Prostate gland (tissue), 2 donors: Measurements from ENCODE around the gene ADAMTSL2. TPM values are rescaled to one million over a fixed set of nuclear protein-coding genes. Genes with fewer than 3 reads are reported as not detected.
A peak's percentile ranks its signal among the peaks of the same experiment; 100 is the strongest.

Source experiments
- DNase-seq: peaks from one replicate; pipeline ENCODE4 v3.0.0-alpha.2; 2019; ENCODE audit warnings: low spot score
- H3K27ac ChIP-seq, 2 donors: fragments of 200-600 bp; sonication (generic); 2 replicates each; pipeline ENCODE4 v1.5.1; 2017 to 2019
- H3K27me3 ChIP-seq: fragments of 200-600 bp; sonication (generic); replicated peaks from 2 replicates; pipeline ENCODE4 v1.5.1; 2019; ENCODE audit not compliant: insufficient read depth
- H3K36me3 ChIP-seq, 2 donors: fragments of 200-600 bp; sonication (generic); 1 replicate in 1 of 2; 2 replicates in 1 of 2; pipeline versions ENCODE4 v1.5.1 to v1.8.1; 2017 to 2019
- H3K4me1 ChIP-seq: fragments of 200-600 bp; sonication (generic); replicated peaks from 2 replicates; pipeline ENCODE4 v1.5.1; 2019
- H3K4me3 ChIP-seq, 2 donors: fragments of 200-600 bp; sonication (generic); 2 replicates each; pipeline ENCODE4 v1.5.1; 2017 to 2019
- H3K9me3 ChIP-seq: fragments of 200-600 bp; sonication (generic); 2 replicates; pipeline ENCODE4 v1.5.1; 2017
- POLR2A ChIP-seq: fragments of 450-650 bp; IDR thresholded peaks from one replicate; pipeline ENCODE4 v1.6.1; 2016; ENCODE audit warnings: antibody characterized with exemption, mild to moderate bottlenecking
- POLR2AphosphoS5 ChIP-seq: sonication (generic); formaldehyde crosslinking; IDR thresholded peaks from one replicate; pipeline ENCODE4 v1.6.1; 2017; ENCODE audit warnings: antibody characterized with exemption
- WGBS: methylation state at CpG from one replicate; pipeline ENCODE4 v1.1.5; 2018; 5-methylcytosine and 5-hydroxymethylcytosine counted together
- intact Hi-C: fragments of 100-400 bp; cut with DNase I; formaldehyde crosslinking; loops from one replicate; pipeline ENCODE4 v1.14.2; 2022
- total RNA-seq, 2 donors: library from RNA; depleted of rRNA; stranded (reverse); fragments of >200 nt; gene quantifications; one replicate each; pipeline ENCODE4 v1.1.0, GENCODE V29; 2016
- TF ChIP-seq, protein P1 (sequence below), 4 experiments: fragments of 200-600 bp in 2 of 4; fragments of 450-650 bp in 2 of 4; sonication (generic) in 2 of 4; IDR thresholded peaks; 1 replicate in 3 of 4; 2 replicates in 1 of 4; pipeline ENCODE4 v1.5.1; 2016 to 2019; ENCODE audit warnings: antibody characterized with exemption in 4 of 4, mild to moderate bottlenecking in 2 of 4, moderate library complexity in 2 of 4

The ADAMTSL2 gene
- total RNA-seq, 2 donors from 2014 or later, result 1.6 to 11.6 TPM

DNA sequence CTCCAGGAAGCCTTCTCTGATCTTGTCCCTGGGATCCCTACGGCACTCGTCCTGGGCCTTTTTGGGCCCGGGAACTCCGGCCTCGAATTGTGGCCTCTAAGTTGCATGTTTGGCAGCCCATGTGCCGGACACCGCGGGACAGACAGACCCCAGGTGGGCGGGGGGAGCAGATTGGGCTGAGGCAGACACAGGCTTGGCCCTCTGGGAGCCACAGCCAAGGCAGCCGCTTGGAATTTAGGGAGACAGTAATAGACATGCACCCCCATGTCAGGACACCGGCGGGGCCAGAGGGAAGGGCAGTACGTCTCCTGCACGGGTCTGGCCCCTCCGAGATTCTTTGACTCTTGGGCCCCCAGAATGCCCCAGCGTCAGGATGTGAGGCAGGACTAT lies 36.2 kb downstream of the ADAMTSL2 start:
- DNase-seq, result no peak
- no peak overlapping the region for H3K27ac ChIP-seq
- WGBS, result 91% methylated on average over 12 of the region's 16 CpGs
- TF ChIP-seq POLR2AphosphoS5, result no peak
- TF ChIP-seq, protein P1, sequence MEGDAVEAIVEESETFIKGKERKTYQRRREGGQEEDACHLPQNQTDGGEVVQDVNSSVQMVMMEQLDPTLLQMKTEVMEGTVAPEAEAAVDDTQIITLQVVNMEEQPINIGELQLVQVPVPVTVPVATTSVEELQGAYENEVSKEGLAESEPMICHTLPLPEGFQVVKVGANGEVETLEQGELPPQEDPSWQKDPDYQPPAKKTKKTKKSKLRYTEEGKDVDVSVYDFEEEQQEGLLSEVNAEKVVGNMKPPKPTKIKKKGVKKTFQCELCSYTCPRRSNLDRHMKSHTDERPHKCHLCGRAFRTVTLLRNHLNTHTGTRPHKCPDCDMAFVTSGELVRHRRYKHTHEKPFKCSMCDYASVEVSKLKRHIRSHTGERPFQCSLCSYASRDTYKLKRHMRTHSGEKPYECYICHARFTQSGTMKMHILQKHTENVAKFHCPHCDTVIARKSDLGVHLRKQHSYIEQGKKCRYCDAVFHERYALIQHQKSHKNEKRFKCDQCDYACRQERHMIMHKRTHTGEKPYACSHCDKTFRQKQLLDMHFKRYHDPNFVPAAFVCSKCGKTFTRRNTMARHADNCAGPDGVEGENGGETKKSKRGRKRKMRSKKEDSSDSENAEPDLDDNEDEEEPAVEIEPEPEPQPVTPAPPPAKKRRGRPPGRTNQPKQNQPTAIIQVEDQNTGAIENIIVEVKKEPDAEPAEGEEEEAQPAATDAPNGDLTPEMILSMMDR (IDR thresholded peaks at IDR 0.05), result no peak
- TF ChIP-seq POLR2A, result no peak
- intact Hi-C loops, result no loop called here
- peaks cover 10% of the 10 kb centered on the region for H3K4me1 ChIP-seq
- H3K4me3 ChIP-seq, result no peak overlapping the region
- H3K9me3 ChIP-seq, result no peaks in the 10 kb centered on the region
- no peaks in the 10 kb centered on the region for H3K27me3 ChIP-seq
- no peaks in the 10 kb centered on the region for H3K36me3 ChIP-seq

DNA sequence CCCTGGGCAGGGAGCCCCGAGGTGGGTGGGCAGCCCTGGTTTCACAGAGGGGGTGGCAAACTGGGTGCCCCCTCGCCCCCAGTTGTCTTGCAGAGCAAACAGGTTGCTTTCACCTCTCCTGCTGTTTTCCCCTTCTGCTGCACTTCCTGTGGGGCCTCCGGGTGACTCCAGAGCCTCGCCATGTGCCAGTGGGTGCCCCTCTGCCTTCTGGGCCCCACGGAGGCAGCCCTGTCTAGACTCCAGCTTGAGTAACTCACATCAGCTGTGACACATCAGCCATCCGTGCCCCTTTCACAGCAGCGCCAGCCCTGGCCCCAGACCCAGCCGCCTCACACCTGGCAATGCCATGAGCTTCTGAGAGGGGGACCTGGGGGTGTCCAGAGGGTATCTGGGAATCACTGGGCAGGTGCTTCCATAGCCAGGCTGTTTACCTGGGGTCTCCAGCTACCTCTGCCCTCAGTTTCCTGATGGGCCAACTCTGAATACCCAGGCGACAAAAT lies 36.9 kb downstream of the ADAMTSL2 start:
- intact Hi-C loops, result no loop called here
- DNase-seq, result no peak
- 94% methylated on average over 9 of the region's 9 CpGs for WGBS
- Histone ChIP-seq H3K27ac (no peak overlapping the region), H3K36me3 (no peaks in the 10 kb centered on the region), H3K4me1 (peaks cover 10% of the 10 kb centered on the region), H3K4me3 (no peak overlapping the region), H3K27me3 (no peaks in the 10 kb centered on the region), H3K9me3 (no peaks in the 10 kb centered on the region)
- TF ChIP-seq POLR2AphosphoS5 (no peak), POLR2A (no peak)
- TF ChIP-seq, protein P1 (IDR thresholded peaks at IDR 0.05), result no peak

DNA sequence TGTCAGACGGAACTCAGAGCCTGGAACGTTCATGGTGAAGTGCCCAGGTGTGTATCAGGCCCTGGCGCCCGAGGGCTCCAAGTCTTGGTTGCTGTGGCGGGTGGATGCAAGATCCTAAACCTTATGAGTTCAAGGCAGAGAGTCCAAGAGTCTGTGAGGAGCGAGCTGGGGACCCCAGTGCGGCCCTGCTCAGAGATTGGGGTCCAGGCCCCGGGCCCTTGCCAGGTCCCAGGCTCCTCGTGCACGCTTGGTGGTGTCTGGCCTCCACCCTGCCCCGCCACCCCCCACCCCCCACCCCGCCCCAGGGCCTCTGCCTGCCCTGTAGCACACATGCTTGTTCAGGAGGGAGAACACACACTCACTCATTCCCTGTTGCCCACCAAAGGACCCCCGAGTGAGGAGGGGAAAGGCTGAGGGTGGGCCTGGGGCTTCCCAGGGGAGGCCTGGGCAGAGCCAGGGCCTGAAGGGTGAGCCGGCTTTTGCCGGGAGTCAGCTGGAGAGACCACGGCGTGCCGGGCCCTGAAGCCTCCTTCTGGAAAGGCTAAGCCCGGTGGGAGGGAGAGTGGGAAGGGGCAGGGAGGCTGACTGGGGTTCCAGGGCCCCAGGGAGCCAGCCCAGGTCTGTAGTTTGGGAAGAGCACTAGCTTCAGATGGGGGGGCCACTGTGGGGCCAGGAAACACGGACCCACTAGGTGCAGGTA lies 37.5 kb downstream of the ADAMTSL2 start:
- Histone ChIP-seq H3K27me3 (no peaks in the 10 kb centered on the region), H3K4me1 (peaks cover 10% of the 10 kb centered on the region), H3K36me3 (no peaks in the 10 kb centered on the region), H3K27ac (no peak overlapping the region), H3K4me3 (no peak overlapping the region), H3K9me3 (no peaks in the 10 kb centered on the region)
- 81% methylated on average over 19 of the region's 20 CpGs for WGBS
- no peak for DNase-seq
- intact Hi-C loops, result no loop called here
- TF ChIP-seq POLR2AphosphoS5, result no peak
- TF ChIP-seq POLR2A, result no peak
- TF ChIP-seq, protein P1 (IDR thresholded peaks at IDR 0.05), result no peak

DNA sequence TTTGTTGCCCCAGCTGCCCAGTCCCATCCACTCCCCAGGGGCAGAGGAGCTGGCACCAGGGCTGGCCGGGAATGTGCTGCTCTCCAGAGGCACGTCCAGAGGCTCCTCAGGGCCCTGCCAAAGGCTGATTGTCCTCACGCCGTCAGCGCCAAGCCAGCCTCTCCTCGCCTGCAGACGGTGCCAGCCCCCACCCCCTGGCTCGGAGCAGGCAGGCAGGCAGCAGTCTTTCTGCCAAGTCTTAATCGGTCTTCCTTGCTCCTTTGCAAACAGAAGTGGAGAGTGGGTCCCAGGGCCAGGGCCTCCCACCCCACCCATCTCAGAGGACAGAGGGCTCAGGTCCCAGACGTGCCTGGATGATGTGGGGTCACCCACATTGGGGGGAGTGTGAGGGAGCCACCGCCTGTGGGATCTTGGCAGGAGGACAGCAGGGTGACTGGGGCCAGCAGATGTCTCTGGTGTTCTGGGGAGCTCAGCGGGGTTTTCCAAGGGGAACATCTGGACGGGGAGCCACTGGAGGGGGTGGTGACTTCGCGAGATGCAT lies 38.4 kb downstream of the ADAMTSL2 start:
- WGBS, result 10% methylated on average over 15 of the region's 15 CpGs
- Histone ChIP-seq H3K27me3 (no peaks in the 10 kb centered on the region), H3K27ac (no peak overlapping the region), H3K36me3 (no peaks in the 10 kb centered on the region), H3K4me3 (no peak overlapping the region), H3K9me3 (no peaks in the 10 kb centered on the region), H3K4me1 (peaks cover 10% of the 10 kb centered on the region)
- TF ChIP-seq POLR2AphosphoS5 (peak; percentile 79), POLR2A (no peak)
- TF ChIP-seq, protein P1 (IDR thresholded peaks at IDR 0.05), result peak in 2 of 4 experiments; percentile 5
- intact Hi-C loops, result no loop called here
- DNase-seq, result peak; percentile 77
